Measurements from ENCODE around the gene GPR42.

DNA sequence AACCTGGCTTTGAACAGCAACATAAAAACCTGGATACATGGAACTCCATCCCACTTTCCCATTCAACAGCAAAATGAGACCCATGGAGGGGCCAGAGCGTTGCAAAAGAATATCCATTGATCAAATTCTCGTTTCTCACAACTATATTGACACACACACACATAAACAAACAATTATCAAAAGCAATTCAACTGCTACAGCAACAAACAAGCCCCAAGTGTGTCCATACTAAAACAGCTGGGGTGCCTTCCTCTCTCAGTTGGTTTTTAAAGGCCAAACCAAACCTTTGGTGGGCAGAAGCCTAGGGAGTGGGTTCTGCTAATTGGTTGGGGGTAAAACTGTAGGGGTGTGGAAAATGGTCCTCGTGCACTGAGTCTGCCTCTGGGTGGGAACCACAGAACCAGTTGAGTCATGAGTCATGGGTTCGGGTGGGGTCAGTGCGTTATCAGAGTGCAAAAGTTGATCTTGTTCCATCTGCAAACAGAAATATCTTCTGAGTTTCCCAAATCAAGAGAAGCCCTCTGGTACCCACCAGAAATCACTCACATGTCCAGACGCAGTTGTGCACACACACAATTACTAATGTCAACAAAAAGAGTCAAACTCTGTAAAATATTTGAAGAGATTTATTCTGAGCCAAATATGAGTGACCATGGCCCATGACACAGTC, 18.5 kb downstream of the GPR42 start:
- TF ChIP-seq CTCF (IDR thresholded peaks at IDR 0.05; ENCODE audit: low read depth, low read length): no peak
- TF ChIP-seq MYC (IDR thresholded peaks at IDR 0.05; ENCODE audit: low read depth, low read length): no peak
